CD4-positive, alpha-beta T cell (primary cell): ENCODE results near the gene EEF1AKMT4. TPM values are rescaled to one million over a fixed set of nuclear protein-coding genes. Genes with fewer than 3 reads are reported as not detected.

Source experiments
- ATAC-seq: fragments of 200-7000 bp; cut with Tn5 transposase; one replicate; pipeline ENCODE4 v1.10.0; 2022; ENCODE audit warnings: mild to moderate bottlenecking; ENCODE audit not compliant: poor library complexity
- CTCF ChIA-PET: fragments of 350-600 bp; sonication (Branson Sonifier 250); formaldehyde crosslinking; loops from one replicate; lab custom pipeline; 2021; ENCODE audit warnings: antibody characterized with exemption, inconsistent platforms; lab: Charles Lee
- POLR2A ChIA-PET: fragments of 350-600 bp; sonication (Branson Sonifier 250); formaldehyde crosslinking; loops from one replicate; lab custom pipeline; 2021; ENCODE audit warnings: antibody characterized with exemption, inconsistent platforms; lab: Charles Lee
- DNase-seq, 14 experiments: peaks; one replicate each; pipeline ENCODE4 v3.0.0-alpha.2; 2013 to 2020; ENCODE audit warnings: mixed read lengths in 2 of 14
- H3K27ac ChIP-seq, 2 donors: one replicate each; pipeline versions ENCODE4 v1.5.1 to v1.7.0; 2013; ENCODE audit warnings: low read length in 2 of 2, low read depth in 1 of 2, mild to moderate bottlenecking in 1 of 2
- H3K27me3 ChIP-seq, 2 experiments: 1 replicate in 1 of 2; 2 replicates in 1 of 2; pipeline versions ENCODE4 v1.6.1 to v1.7.0; 2013; ENCODE audit warnings: low read length in 2 of 2, control low read depth in 1 of 2, mild to moderate bottlenecking in 1 of 2, moderate library complexity in 1 of 2; ENCODE audit not compliant: insufficient read depth in 2 of 2, control insufficient read depth in 1 of 2
- H3K36me3 ChIP-seq: one replicate; pipeline ENCODE4 v1.6.1; 2013; ENCODE audit warnings: low read length, control low read depth; ENCODE audit not compliant: insufficient read depth
- H3K4me1 ChIP-seq: one replicate; pipeline ENCODE4 v1.6.1; 2013; ENCODE audit warnings: low read length, control low read depth; ENCODE audit not compliant: insufficient read depth
- H3K4me3 ChIP-seq: one replicate; pipeline ENCODE4 v1.5.1; 2013; ENCODE audit warnings: mild to moderate bottlenecking, low read length, moderate library complexity
- H3K9me3 ChIP-seq, 2 experiments: 1 replicate in 1 of 2; 2 replicates in 1 of 2; pipeline versions ENCODE4 v1.6.1 to v1.7.0; 2013; ENCODE audit warnings: low read length in 2 of 2, mild to moderate bottlenecking in 2 of 2, control low read depth in 1 of 2, moderate library complexity in 1 of 2; ENCODE audit not compliant: control insufficient read depth in 1 of 2, insufficient read depth in 1 of 2
- H3K27ac Mint-ChIP-seq: one replicate; pipeline ENCODE4 v1.8.0; 2020; ENCODE audit warnings: mixed read lengths
- H3K27me3 Mint-ChIP-seq: one replicate; pipeline ENCODE4 v1.8.0; 2021; ENCODE audit warnings: mixed read lengths
- H3K36me3 Mint-ChIP-seq: one replicate; pipeline ENCODE4 v1.8.0; 2021; ENCODE audit warnings: low read depth, mixed read lengths
- H3K4me1 Mint-ChIP-seq: one replicate; pipeline ENCODE4 v1.8.0; 2021; ENCODE audit warnings: low read depth, mixed read lengths
- H3K4me3 Mint-ChIP-seq: one replicate; pipeline ENCODE4 v1.8.0; 2020; ENCODE audit warnings: mild to moderate bottlenecking, mixed read lengths
- H3K9me3 Mint-ChIP-seq: one replicate; pipeline ENCODE4 v1.8.0; 2020; ENCODE audit warnings: mixed read lengths
- CTCF ChIP-seq: fragments of 200-600 bp; IDR thresholded peaks from one replicate; pipeline ENCODE4 v1.8.0; 2022; ENCODE audit warnings: antibody characterized with exemption, mild to moderate bottlenecking
- intact Hi-C, 2 experiments: fragments of 100-400 bp; cut with DNase I in 1 of 2; cut with micrococcal nuclease in 1 of 2; formaldehyde crosslinking; loops; one replicate each; pipeline versions ENCODE4 v1.15.1 to v1.9.0; 2023 to 2025; cut with DNase I, micrococcal nuclease
- total RNA-seq, 174 experiments: library from RNA in 2 of 174; stranded (reverse) in 2 of 174; gene quantifications; one replicate each; pipeline ENCODE4 v1.2.3 and lab custom pipeline; 2021 to 2026

The EEF1AKMT4 gene
- total RNA-seq, 2 experiments from 2014 or later = not detected

GRCh38 chr3:184227481-184227935, 22.0 kb upstream of the EEF1AKMT4 start:
- ATAC-seq (peak; percentile 42), DNase-seq (peak; percentile 22 to 78 (median 42))
- intact Hi-C loops = loop anchor here (1.0 to 5.0 kb wide), 4 partner anchors 23 to 317 kb away; no protein-coding TSS in a partner anchor
- Mint-ChIP-seq H3K27ac (no peak overlapping the region), H3K4me3 (no peak overlapping the region), H3K27me3 (peaks cover 74% of the 10 kb centered on the region), H3K4me1 (peaks cover 14% of the 10 kb centered on the region), H3K9me3 (no peaks in the 10 kb centered on the region), H3K36me3 (no peaks in the 10 kb centered on the region)
- H3K9me3 ChIP-seq = peaks cover 0 to 5% of the 10 kb centered on the region in 2 experiments
- no peaks in the 10 kb centered on the region for H3K36me3 ChIP-seq
- peak; percentile 84 for TF ChIP-seq CTCF
- POLR2A ChIA-PET = interaction anchor here (1.1 to 2.0 kb wide), 2 partner anchors 23 to 90 kb away, joined by 3 to 7 read pairs; no protein-coding TSS in a partner anchor
- H3K4me3 ChIP-seq = no peak overlapping the region
- CTCF ChIA-PET = interaction anchor here (0.6 to 3.6 kb wide), 24 partner anchors 9 to 343 kb away, joined by 3 to 21 read pairs (median 4); partner anchors contain the start of genes ABCF3, ALG3, CAMK2N2 and EEF1AKMT4
- H3K27me3 ChIP-seq = peaks cover 42 to 44% of the 10 kb centered on the region in 2 experiments
- no peak overlapping the region for H3K27ac ChIP-seq
- peaks cover 24% of the 10 kb centered on the region for H3K4me1 ChIP-seq

GRCh38 chr3:184228376-184229137, 20.9 kb upstream of the EEF1AKMT4 start:
- no peaks in the 10 kb centered on the region for H3K9me3 Mint-ChIP-seq
- Histone ChIP-seq H3K27ac (no peak overlapping the region), H3K4me3 (no peak overlapping the region), H3K4me1 (peaks cover 24% of the 10 kb centered on the region), H3K9me3 (peaks cover 0 to 5% of the 10 kb centered on the region in 2 experiments), H3K36me3 (no peaks in the 10 kb centered on the region), H3K27me3 (peaks cover 46 to 49% of the 10 kb centered on the region in 2 experiments)
- ChIA-PET CTCF (interaction anchor here (0.5 to 3.6 kb wide), 10 partner anchors 19 to 344 kb away, joined by 3 to 21 read pairs (median 6); partner anchors contain the start of genes ALG3, CAMK2N2, EEF1AKMT4 and PARL), POLR2A (interaction anchor here (2.0 kb wide), 1 partner anchor 22 kb away, joined by 7 read pairs; no protein-coding TSS in a partner anchor)
- intact Hi-C loops = loop anchor here (1.0 to 5.0 kb wide), 2 partner anchors 23 to 59 kb away; no protein-coding TSS in a partner anchor
- peak overlapping the region; percentile 85 for H3K4me3 Mint-ChIP-seq
- no peak overlapping the region for H3K27ac Mint-ChIP-seq
- no peak for ATAC-seq
- no peaks in the 10 kb centered on the region for H3K36me3 Mint-ChIP-seq
- H3K4me1 Mint-ChIP-seq = peaks cover 14% of the 10 kb centered on the region
- peaks cover 74% of the 10 kb centered on the region for H3K27me3 Mint-ChIP-seq
- peak in 1 of 14 experiments; percentile 9 for DNase-seq
- TF ChIP-seq CTCF = no peak

- no peaks in the 10 kb centered on the region for H3K9me3 Mint-ChIP-seq
- no peaks in the 10 kb centered on the region for H3K36me3 ChIP-seq
- H3K27ac Mint-ChIP-seq = no peak within 1 kb of the TSS
- intact Hi-C loops = loop anchor here in 1 of 2 experiments (5.0 kb wide), 1 partner anchor 58 kb away; no protein-coding TSS in a partner anchor
- H3K4me3 Mint-ChIP-seq = peak within 1 kb of the TSS; percentile 85
- POLR2A ChIA-PET = interaction anchor here (0.6 to 1.7 kb wide), 6 partner anchors 9 to 94 kb away, joined by 3 to 6 read pairs (median 3); partner anchors contain the start of genes EEF1AKMT4 and EIF2B5
- DNase-seq (peak; percentile 46 to 89 (median 64)), ATAC-seq (peak; percentile 97)
- H3K9me3 ChIP-seq = peaks cover 0 to 5% of the 10 kb centered on the region in 2 experiments
- H3K4me1 Mint-ChIP-seq = peaks cover 14% of the 10 kb centered on the region
- H3K4me1 ChIP-seq = peaks cover 24% of the 10 kb centered on the region
- H3K27me3 ChIP-seq = peaks cover 51 to 52% of the 10 kb centered on the region in 2 experiments
- H3K27me3 Mint-ChIP-seq = peaks cover 72% of the 10 kb centered on the region
- CTCF ChIA-PET = interaction anchor here (0.5 to 2.3 kb wide), 3 partner anchors 18 to 317 kb away, joined by 4 to 15 read pairs (median 6); partner anchors contain the start of gene ALG3
- no peaks in the 10 kb centered on the region for H3K36me3 Mint-ChIP-seq
- peak; percentile 23 for TF ChIP-seq CTCF
- H3K27ac ChIP-seq = no peak within 1 kb of the TSS
- peak within 1 kb of the TSS; percentile 53 for H3K4me3 ChIP-seq
Measured at GRCh38 chr3:184229394-184230080, 19.9 kb upstream of the EEF1AKMT4 start, which contains the start of gene VWA5B2. VWA5B2 (plus strand) TSS chr3:184229585; CDS start chr3:184230529, 944 bp downstream.
